Suprapubic skin (tissue), 3 donors: Measurements from ENCODE around the gene COL4A6.

Source experiments
- EP300 ChIP-seq: sonication (generic); formaldehyde crosslinking; IDR thresholded peaks from one replicate; pipeline ENCODE4 v1.6.1; 2017; ENCODE audit warnings: antibody characterized with exemption
- POLR2A ChIP-seq, 2 donors: fragments of 450-650 bp; IDR thresholded peaks; one replicate each; pipeline ENCODE4 v1.6.1; 2017; ENCODE audit warnings: antibody characterized with exemption in 2 of 2, mild to moderate bottlenecking in 2 of 2, moderate library complexity in 2 of 2
- TF ChIP-seq, protein P1 (sequence below), 2 donors: fragments of 200-600 bp in 1 of 2; fragments of 450-650 bp in 1 of 2; sonication (generic) in 1 of 2; IDR thresholded peaks; one replicate each; pipeline ENCODE4 v1.5.1; 2016 to 2019; ENCODE audit warnings: antibody characterized with exemption in 2 of 2, mild to moderate bottlenecking in 1 of 2, moderate library complexity in 1 of 2

DNA sequence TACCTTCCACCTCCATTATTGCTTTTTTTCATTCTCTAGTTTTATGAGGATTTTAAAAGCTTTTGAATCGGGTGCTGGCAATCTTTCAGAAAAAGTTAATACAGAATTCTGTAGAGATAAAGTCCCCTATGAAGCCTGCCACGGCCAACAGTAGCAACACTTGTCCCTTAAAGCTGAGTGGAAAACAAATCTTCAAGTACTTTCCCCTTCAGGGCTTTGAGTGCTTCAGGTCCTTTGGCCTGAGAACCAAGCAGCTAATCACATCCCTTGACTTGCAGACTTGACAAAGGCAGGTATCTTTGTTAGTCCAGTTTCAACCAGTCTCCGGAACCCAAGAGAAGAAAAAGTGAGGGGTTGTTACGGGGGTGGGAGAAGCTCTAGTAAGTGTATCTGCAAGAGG, 202.2 kb downstream of the COL4A6 start:
- TF ChIP-seq, protein P1, sequence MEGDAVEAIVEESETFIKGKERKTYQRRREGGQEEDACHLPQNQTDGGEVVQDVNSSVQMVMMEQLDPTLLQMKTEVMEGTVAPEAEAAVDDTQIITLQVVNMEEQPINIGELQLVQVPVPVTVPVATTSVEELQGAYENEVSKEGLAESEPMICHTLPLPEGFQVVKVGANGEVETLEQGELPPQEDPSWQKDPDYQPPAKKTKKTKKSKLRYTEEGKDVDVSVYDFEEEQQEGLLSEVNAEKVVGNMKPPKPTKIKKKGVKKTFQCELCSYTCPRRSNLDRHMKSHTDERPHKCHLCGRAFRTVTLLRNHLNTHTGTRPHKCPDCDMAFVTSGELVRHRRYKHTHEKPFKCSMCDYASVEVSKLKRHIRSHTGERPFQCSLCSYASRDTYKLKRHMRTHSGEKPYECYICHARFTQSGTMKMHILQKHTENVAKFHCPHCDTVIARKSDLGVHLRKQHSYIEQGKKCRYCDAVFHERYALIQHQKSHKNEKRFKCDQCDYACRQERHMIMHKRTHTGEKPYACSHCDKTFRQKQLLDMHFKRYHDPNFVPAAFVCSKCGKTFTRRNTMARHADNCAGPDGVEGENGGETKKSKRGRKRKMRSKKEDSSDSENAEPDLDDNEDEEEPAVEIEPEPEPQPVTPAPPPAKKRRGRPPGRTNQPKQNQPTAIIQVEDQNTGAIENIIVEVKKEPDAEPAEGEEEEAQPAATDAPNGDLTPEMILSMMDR (IDR thresholded peaks at IDR 0.05) = no peak
- TF ChIP-seq POLR2A (IDR thresholded peaks at IDR 0.05) (no peak), EP300 (no peak)
